ENCODE data around the gene GALNTL6.
A peak's percentile ranks its signal among the peaks of the same experiment; 100 is the strongest.
"Not testable (repeated sequence)": the region's sequence is repeated elsewhere in the genome, so short reads cannot be mapped to it uniquely, and the experiment has no call there.

GALNTL6 gene

GRCh38 chr4:172777729-172778431 lies 964.7 kb downstream of the GALNTL6 start:
- no peak for DNase-seq

GRCh38 chr4:172778583-172778982 lies 965.4 kb downstream of the GALNTL6 start:
- DNase-seq: no peak

- no peak for DNase-seq
Observed at GRCh38 chr4:172780566-172781081, 967.4 kb downstream of the GALNTL6 start.

- no peak for DNase-seq
Observed at GRCh38 chr4:172785613-172786012, 972.4 kb downstream of the GALNTL6 start.

- no peak for DNase-seq
Observed at GRCh38 chr4:172786039-172786792, 973.0 kb downstream of the GALNTL6 start.

- no peak for DNase-seq
Observed at GRCh38 chr4:172787111-172787510, 973.9 kb downstream of the GALNTL6 start.

GRCh38 chr4:172791841-172792240 lies 978.6 kb downstream of the GALNTL6 start:
- no peak for DNase-seq

GRCh38 chr4:172793565-172794306 lies 980.5 kb downstream of the GALNTL6 start:
- no peak for DNase-seq

GRCh38 chr4:172794307-172794703 lies 981.1 kb downstream of the GALNTL6 start:
- DNase-seq: no peak

- DNase-seq: not testable (repeated sequence)
Observed at GRCh38 chr4:172797281-172797680, 984.1 kb downstream of the GALNTL6 start.

- DNase-seq: no peak
Observed at GRCh38 chr4:172802032-172802431, 988.8 kb downstream of the GALNTL6 start.

- no peak for DNase-seq
Observed at GRCh38 chr4:172806841-172807240, 993.6 kb downstream of the GALNTL6 start.

- no peak for DNase-seq
Observed at GRCh38 chr4:172808196-172808595, 995.0 kb downstream of the GALNTL6 start.

GRCh38 chr4:172809319-172809718 lies 996.1 kb downstream of the GALNTL6 start:
- DNase-seq: no peak

- no peak for DNase-seq
Observed at GRCh38 chr4:172813359-172813923, 1000.2 kb downstream of the GALNTL6 start.

GRCh38 chr4:172815499-172816164 lies 1002.4 kb downstream of the GALNTL6 start:
- DNase-seq: no peak

- DNase-seq: no peak
Observed at GRCh38 chr4:172818901-172819300, 1005.7 kb downstream of the GALNTL6 start.

- DNase-seq: no peak
Observed at GRCh38 chr4:172819353-172819752, 1006.1 kb downstream of the GALNTL6 start.

- DNase-seq: no peak
Observed at GRCh38 chr4:172822331-172822730, 1009.1 kb downstream of the GALNTL6 start.

- DNase-seq: no peak
Observed at GRCh38 chr4:172826346-172826745, 1013.1 kb downstream of the GALNTL6 start.

- no peak for DNase-seq
Observed at GRCh38 chr4:172826861-172827260, 1013.7 kb downstream of the GALNTL6 start.

- DNase-seq: peak; percentile 24
Observed at GRCh38 chr4:172830295-172830764, 1017.1 kb downstream of the GALNTL6 start.

Measured in NCI-H1092 (cell line).